Bronchial epithelial cell (primary cell): Measurements from ENCODE around the gene NFIA. TPM values are rescaled to one million over a fixed set of nuclear protein-coding genes. Genes with fewer than 3 reads are reported as not detected.

Source experiments
- DNase-seq: peaks from one replicate; pipeline ENCODE4 v3.0.0-alpha.2; 2010; ENCODE audit warnings: low read depth
- FAIRE-seq: peaks from 2 replicates; lab custom pipeline; 2011; peaks lifted over from hg19 to GRCh38; lab: Jason Lieb, UNC
- H3K27me3 ChIP-seq: 2 replicates; pipeline ENCODE4 v1.5.1; 2011; ENCODE audit warnings: low read length; ENCODE audit not compliant: control insufficient read depth, insufficient read depth
- H3K36me3 ChIP-seq: 2 replicates; pipeline ENCODE4 v1.5.1; 2011; ENCODE audit warnings: low read length; ENCODE audit not compliant: control insufficient read depth, insufficient read depth
- H3K4me3 ChIP-seq: 2 replicates; pipeline ENCODE4 v1.5.1; 2011; ENCODE audit warnings: mild to moderate bottlenecking, low read depth, low read length, control low read depth
- total RNA-seq: library from RNA; depleted of rRNA; stranded (reverse); fragments of >200 nt; gene quantifications from 2 replicates; pipeline ENCODE4 v1.2.1, GENCODE V29; 2014
- TF ChIP-seq, protein P1 (sequence below): IDR thresholded peaks from 2 replicates; pipeline ENCODE4 v1.5.1; 2011; ENCODE audit warnings: mild to moderate bottlenecking, moderate library complexity, low read length, control low read depth, inconsistent platforms; ENCODE audit not compliant: insufficient read depth, severe bottlenecking

Gene NFIA
- total RNA-seq, 1 donor from 2014 or later: 7.4 TPM

- DNase-seq: no peak
- H3K36me3 ChIP-seq: no peaks in the 10 kb centered on the region
- H3K4me3 ChIP-seq: no peak overlapping the region
- FAIRE-seq: no peak
- TF ChIP-seq, protein P1, sequence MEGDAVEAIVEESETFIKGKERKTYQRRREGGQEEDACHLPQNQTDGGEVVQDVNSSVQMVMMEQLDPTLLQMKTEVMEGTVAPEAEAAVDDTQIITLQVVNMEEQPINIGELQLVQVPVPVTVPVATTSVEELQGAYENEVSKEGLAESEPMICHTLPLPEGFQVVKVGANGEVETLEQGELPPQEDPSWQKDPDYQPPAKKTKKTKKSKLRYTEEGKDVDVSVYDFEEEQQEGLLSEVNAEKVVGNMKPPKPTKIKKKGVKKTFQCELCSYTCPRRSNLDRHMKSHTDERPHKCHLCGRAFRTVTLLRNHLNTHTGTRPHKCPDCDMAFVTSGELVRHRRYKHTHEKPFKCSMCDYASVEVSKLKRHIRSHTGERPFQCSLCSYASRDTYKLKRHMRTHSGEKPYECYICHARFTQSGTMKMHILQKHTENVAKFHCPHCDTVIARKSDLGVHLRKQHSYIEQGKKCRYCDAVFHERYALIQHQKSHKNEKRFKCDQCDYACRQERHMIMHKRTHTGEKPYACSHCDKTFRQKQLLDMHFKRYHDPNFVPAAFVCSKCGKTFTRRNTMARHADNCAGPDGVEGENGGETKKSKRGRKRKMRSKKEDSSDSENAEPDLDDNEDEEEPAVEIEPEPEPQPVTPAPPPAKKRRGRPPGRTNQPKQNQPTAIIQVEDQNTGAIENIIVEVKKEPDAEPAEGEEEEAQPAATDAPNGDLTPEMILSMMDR: no peak
- no peaks in the 10 kb centered on the region for H3K27me3 ChIP-seq
Measured at GRCh38 chr1:61250933-61251332, 168.6 kb downstream of the NFIA start.

GRCh38 chr1:61253059-61253735, 170.8 kb downstream of the NFIA start:
- TF ChIP-seq, protein P1: no peak
- Histone ChIP-seq H3K27me3 (no peaks in the 10 kb centered on the region), H3K36me3 (no peaks in the 10 kb centered on the region), H3K4me3 (no peak overlapping the region)
- peak; percentile 80 for DNase-seq
- peak; percentile 32 for FAIRE-seq

- no peak for FAIRE-seq
- TF ChIP-seq, protein P1: no peak
- Histone ChIP-seq H3K4me3 (no peak overlapping the region), H3K27me3 (no peaks in the 10 kb centered on the region), H3K36me3 (no peaks in the 10 kb centered on the region)
- no peak for DNase-seq
Measured at GRCh38 chr1:61253912-61254633, 171.7 kb downstream of the NFIA start.

- peak; percentile 65 for DNase-seq
- H3K4me3 ChIP-seq: no peak overlapping the region
- TF ChIP-seq, protein P1: no peak
- H3K36me3 ChIP-seq: no peaks in the 10 kb centered on the region
- H3K27me3 ChIP-seq: no peaks in the 10 kb centered on the region
- no peak for FAIRE-seq
Measured at GRCh38 chr1:61254634-61255357, 172.4 kb downstream of the NFIA start.

- TF ChIP-seq, protein P1: no peak
- H3K4me3 ChIP-seq: no peak overlapping the region
- H3K27me3 ChIP-seq: no peaks in the 10 kb centered on the region
- DNase-seq (no peak), FAIRE-seq (no peak)
- H3K36me3 ChIP-seq: no peaks in the 10 kb centered on the region
Measured at GRCh38 chr1:61255358-61255703, 173.0 kb downstream of the NFIA start.
